GM18909 (cell line): Measurements from ENCODE around the gene JPH4.
"Not testable (repeated sequence)": the region's sequence is repeated elsewhere in the genome, so short reads cannot be mapped to it uniquely, and the experiment has no call there.

Experiments
- ATAC-seq: cut with Tn5 transposase; IDR thresholded peaks from one replicate; pipeline ENCODE4 v1.9.1; 2021; ENCODE audit warnings: mild to moderate bottlenecking; ENCODE audit not compliant: unreplicated experiment, poor library complexity

Gene JPH4

GRCh38 chr14:23609411-23610089 lies 31.0 kb upstream of the JPH4 start:
- ATAC-seq, result not testable (repeated sequence)

- no peak for ATAC-seq
These were observed 30.4 kb upstream of the JPH4 start for GRCh38 chr14:23609001-23609400.

- no peak for ATAC-seq
These were observed 29.9 kb upstream of the JPH4 start for GRCh38 chr14:23608454-23608853.

GRCh38 chr14:23605931-23606585 lies 27.5 kb upstream of the JPH4 start:
- peak; percentile 82 for ATAC-seq

- ATAC-seq, result no peak
These were observed 26.1 kb upstream of the JPH4 start for GRCh38 chr14:23604675-23605170.

- no peak for ATAC-seq
These were observed 25.6 kb upstream of the JPH4 start for GRCh38 chr14:23604148-23604547.

- ATAC-seq, result no peak
These were observed 24.5 kb upstream of the JPH4 start for GRCh38 chr14:23603103-23603502.

GRCh38 chr14:23602181-23603095 lies 23.8 kb upstream of the JPH4 start:
- no peak for ATAC-seq

- ATAC-seq, result peak; percentile 33
These were observed 23.2 kb upstream of the JPH4 start for GRCh38 chr14:23601845-23602180.

- ATAC-seq, result no peak
These were observed 22.8 kb upstream of the JPH4 start for GRCh38 chr14:23601424-23601823.

GRCh38 chr14:23600806-23601205 lies 22.2 kb upstream of the JPH4 start:
- no peak for ATAC-seq

- ATAC-seq, result no peak
These were observed 21.7 kb upstream of the JPH4 start for GRCh38 chr14:23600322-23600707.

GRCh38 chr14:23594191-23594590 lies 15.6 kb upstream of the JPH4 start:
- ATAC-seq, result not testable (repeated sequence)

GRCh38 chr14:23590198-23590597 lies 11.6 kb upstream of the JPH4 start:
- no peak for ATAC-seq

GRCh38 chr14:23589606-23590005 lies 11.0 kb upstream of the JPH4 start:
- peak; percentile 14 for ATAC-seq

- ATAC-seq, result peak; percentile 95
These were observed 10.5 kb upstream of the JPH4 start for GRCh38 chr14:23588884-23589598.

- not testable (repeated sequence) for ATAC-seq
These were observed 6.1 kb upstream of the JPH4 start for GRCh38 chr14:23584527-23585203.

- ATAC-seq, result not testable (repeated sequence)
These were observed 5.4 kb upstream of the JPH4 start for GRCh38 chr14:23583761-23584526.
